Natural killer cell (primary cell): ENCODE data around the gene BPIFB1. TPM values are rescaled to one million over a fixed set of nuclear protein-coding genes. Genes with fewer than 3 reads are reported as not detected.

Experiments used
- ATAC-seq, 3 donors: fragments of 150-1000 bp in 2 of 3; fragments of 200-7000 bp in 1 of 3; cut with Tn5 transposase; 1 replicate in 1 of 3; 2 replicates in 2 of 3; pipeline ENCODE4 v1.10.0; 2021; ENCODE audit warnings: mild to moderate bottlenecking in 2 of 3, moderate library complexity in 2 of 3
- DNase-seq, 2 donors: peaks; one replicate each; pipeline versions ENCODE4 v3.0.0 to v3.0.0-alpha.2; 2013 to 2021; ENCODE audit warnings: mixed read lengths in 1 of 2
- H3K27ac ChIP-seq: one replicate; pipeline ENCODE4 v1.5.1; 2013; ENCODE audit warnings: mild to moderate bottlenecking, low read length
- H3K27me3 ChIP-seq: one replicate; pipeline ENCODE4 v1.6.1; 2013; ENCODE audit warnings: low read length; ENCODE audit not compliant: control insufficient read depth, insufficient read depth
- H3K36me3 ChIP-seq: one replicate; pipeline ENCODE4 v1.6.1; 2013; ENCODE audit warnings: low read length; ENCODE audit not compliant: control insufficient read depth, insufficient read depth
- H3K4me1 ChIP-seq: one replicate; pipeline ENCODE4 v1.6.1; 2013; ENCODE audit warnings: low read length; ENCODE audit not compliant: control insufficient read depth, insufficient read depth
- H3K4me3 ChIP-seq: one replicate; pipeline ENCODE4 v1.5.1; 2013; ENCODE audit warnings: low read length
- H3K9me3 ChIP-seq: one replicate; pipeline ENCODE4 v1.6.1; 2013; ENCODE audit warnings: low read length; ENCODE audit not compliant: control insufficient read depth, insufficient read depth
- H3K27ac Mint-ChIP-seq, 2 donors: one replicate each; pipeline ENCODE4 v1.8.0; 2022; ENCODE audit warnings: mild to moderate bottlenecking in 2 of 2, mixed read lengths in 2 of 2, moderate library complexity in 1 of 2
- H3K27me3 Mint-ChIP-seq, 2 donors: one replicate each; pipeline ENCODE4 v1.8.0; 2022; ENCODE audit warnings: low read depth in 2 of 2, mixed read lengths in 2 of 2
- H3K36me3 Mint-ChIP-seq: one replicate; pipeline ENCODE4 v1.8.0; 2022; ENCODE audit warnings: mixed read lengths
- H3K4me1 Mint-ChIP-seq, 2 donors: one replicate each; pipeline ENCODE4 v1.8.0; 2022; ENCODE audit warnings: mixed read lengths in 2 of 2
- H3K4me3 Mint-ChIP-seq: one replicate; pipeline ENCODE4 v1.8.0; 2022; ENCODE audit warnings: mild to moderate bottlenecking, moderate library complexity, mixed read lengths
- H3K9me3 Mint-ChIP-seq, 2 donors: one replicate each; pipeline ENCODE4 v1.8.0; 2022; ENCODE audit warnings: mixed read lengths in 2 of 2
- CTCF ChIP-seq: fragments of 200-600 bp; IDR thresholded peaks from one replicate; pipeline ENCODE4 v1.8.0; 2022; ENCODE audit warnings: antibody characterized with exemption
- WGBS: methylation state at CpG from one replicate; pipeline ENCODE4 v1.1.7; 2013; ENCODE audit warnings: missing lambda C conversion rate; ENCODE audit not compliant: insufficient coverage; 5-methylcytosine and 5-hydroxymethylcytosine counted together
- intact Hi-C: fragments of 100-400 bp; cut with micrococcal nuclease; formaldehyde crosslinking; loops from one replicate; pipeline ENCODE4 v1.14.2; 2022
- total RNA-seq, 4 donors: library from RNA; stranded (reverse); fragments of 120-200 nt in 1 of 4; gene quantifications; one replicate each; pipeline versions ENCODE4 v1.2.3 to v1.2.4, GENCODE V29; 2013 to 2022

The BPIFB1 gene
- total RNA-seq, 3 donors from 2014 or later (not counting 1 experiment from before 2014, with no cell fraction given): not detected

DNA sequence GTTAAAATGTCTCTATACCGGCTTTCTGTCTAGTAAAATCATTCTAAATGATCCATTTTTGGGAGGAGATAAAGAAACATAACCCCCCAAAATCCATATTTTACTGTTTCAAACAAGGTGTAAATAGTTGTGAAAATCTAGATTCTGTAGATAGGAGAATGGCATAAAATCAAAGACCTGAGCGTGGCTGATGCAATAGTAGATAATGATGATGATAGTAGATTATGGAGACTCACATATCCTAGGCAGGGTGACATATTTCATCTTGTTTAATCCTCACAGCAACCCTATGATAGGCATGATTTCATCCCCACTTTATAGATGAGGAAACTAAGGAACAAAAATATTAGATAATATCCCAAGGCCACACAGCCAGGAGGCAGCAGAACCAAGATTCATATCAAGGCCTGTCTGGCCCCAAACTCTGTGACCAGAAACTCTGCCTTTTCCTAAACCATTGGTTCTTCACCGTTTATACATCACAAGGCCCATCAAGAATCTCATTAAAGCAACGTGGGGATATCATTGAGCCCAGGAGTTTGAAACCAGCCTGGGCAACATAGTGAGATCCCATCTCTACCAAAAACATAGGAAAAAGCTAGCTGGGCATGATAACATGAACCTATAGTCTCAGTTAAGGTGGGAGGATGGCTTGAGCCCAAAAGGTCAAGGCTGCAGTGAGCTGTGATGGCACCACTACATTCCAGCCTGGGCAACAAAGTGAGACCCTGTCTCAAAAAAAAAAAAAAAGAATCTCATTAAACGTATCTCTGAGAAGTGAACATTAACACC lies 55.6 kb downstream of the BPIFB1 start:
- Mint-ChIP-seq H3K9me3 (no peaks in the 10 kb centered on the region), H3K4me3 (no peak overlapping the region), H3K27ac (no peak overlapping the region), H3K4me1 (peaks cover 0 to 5% of the 10 kb centered on the region in 2 donors), H3K27me3 (no peaks in the 10 kb centered on the region), H3K36me3 (no peaks in the 10 kb centered on the region)
- no peak overlapping the region for H3K27ac ChIP-seq
- intact Hi-C loops: no loop called here
- no peaks in the 10 kb centered on the region for H3K9me3 ChIP-seq
- H3K36me3 ChIP-seq: no peaks in the 10 kb centered on the region
- no peaks in the 10 kb centered on the region for H3K4me1 ChIP-seq
- WGBS: 89% methylated on average over 3 of the region's 5 CpGs
- DNase-seq: no peak
- TF ChIP-seq CTCF: no peak
- H3K27me3 ChIP-seq: no peaks in the 10 kb centered on the region
- H3K4me3 ChIP-seq: no peak overlapping the region
- ATAC-seq: no peak

- intact Hi-C loops: no loop called here
- Histone ChIP-seq H3K9me3 (no peaks in the 10 kb centered on the region), H3K27me3 (no peaks in the 10 kb centered on the region), H3K27ac (no peak overlapping the region), H3K36me3 (no peaks in the 10 kb centered on the region), H3K4me3 (no peak overlapping the region), H3K4me1 (no peaks in the 10 kb centered on the region)
- no peak overlapping the region for H3K4me3 Mint-ChIP-seq
- DNase-seq (no peak), ATAC-seq (no peak)
- no peak for TF ChIP-seq CTCF
- H3K27me3 Mint-ChIP-seq: no peaks in the 10 kb centered on the region
- 77% methylated on average over 8 of the region's 8 CpGs for WGBS
- H3K27ac Mint-ChIP-seq: no peak overlapping the region
- H3K36me3 Mint-ChIP-seq: no peaks in the 10 kb centered on the region
- no peaks in the 10 kb centered on the region for H3K9me3 Mint-ChIP-seq
- H3K4me1 Mint-ChIP-seq: peaks cover 0 to 5% of the 10 kb centered on the region in 2 donors
Measured at GRCh38 chr20:33339515-33340058, 56.6 kb downstream of the BPIFB1 start.

- Mint-ChIP-seq H3K27ac (no peak overlapping the region), H3K27me3 (no peaks in the 10 kb centered on the region), H3K9me3 (no peaks in the 10 kb centered on the region), H3K4me1 (no peaks in the 10 kb centered on the region), H3K4me3 (no peak overlapping the region), H3K36me3 (no peaks in the 10 kb centered on the region)
- H3K9me3 ChIP-seq: no peaks in the 10 kb centered on the region
- no peak for TF ChIP-seq CTCF
- H3K4me1 ChIP-seq: no peaks in the 10 kb centered on the region
- no peaks in the 10 kb centered on the region for H3K27me3 ChIP-seq
- H3K27ac ChIP-seq: no peak overlapping the region
- peaks cover 4% of the 10 kb centered on the region for H3K36me3 ChIP-seq
- no peak for DNase-seq
- ATAC-seq: no peak
- no peak overlapping the region for H3K4me3 ChIP-seq
- WGBS: 97% methylated on average over 4 of the region's 4 CpGs
- intact Hi-C loops: no loop called here
Measured at GRCh38 chr20:33343521-33343920, 60.5 kb downstream of the BPIFB1 start.
